ENCODE results near the gene TEKT4.
A peak's percentile ranks its signal among the peaks of the same experiment; 100 is the strongest.
"Not testable (repeated sequence)": the region's sequence is repeated elsewhere in the genome, so short reads cannot be mapped to it uniquely, and the experiment has no call there.

The TEKT4 gene

GRCh38 chr2:94871226-94872087 is at the start of gene TEKT4:
TEKT4 (plus strand) TSS chr2:94871430; CDS start chr2:94871580, 150 bp downstream.
- no peak for DNase-seq
- in situ Hi-C loops (cut with MboI; ENCODE audit: low pct_unique_long_range_greater_than_20kb, low sequenced_read_pairs) = no loop called here

- DNase-seq; in situ Hi-C loops (cut with MboI; ENCODE audit: low pct_unique_long_range_greater_than_20kb, low sequenced_read_pairs): not testable (repeated sequence)
Measured at GRCh38 chr2:94839224-94839623, 32.0 kb upstream of the TEKT4 start.

- in situ Hi-C loops (cut with MboI; ENCODE audit: low pct_unique_long_range_greater_than_20kb, low sequenced_read_pairs); DNase-seq: not testable (repeated sequence)
Measured at GRCh38 chr2:94856856-94857255, 14.4 kb upstream of the TEKT4 start.

GRCh38 chr2:94857367-94858162 is 13.7 kb upstream of the TEKT4 start:
- DNase-seq; in situ Hi-C loops (cut with MboI; ENCODE audit: low pct_unique_long_range_greater_than_20kb, low sequenced_read_pairs): not testable (repeated sequence)

GRCh38 chr2:94858163-94858888 is 12.9 kb upstream of the TEKT4 start:
- in situ Hi-C loops (cut with MboI; ENCODE audit: low pct_unique_long_range_greater_than_20kb, low sequenced_read_pairs); DNase-seq: not testable (repeated sequence)

GRCh38 chr2:94861308-94862152 is 9.7 kb upstream of the TEKT4 start:
- no peak for DNase-seq
- in situ Hi-C loops (cut with MboI; ENCODE audit: low pct_unique_long_range_greater_than_20kb, low sequenced_read_pairs) = no loop called here

- in situ Hi-C loops (cut with MboI; ENCODE audit: low pct_unique_long_range_greater_than_20kb, low sequenced_read_pairs); DNase-seq: not testable (repeated sequence)
Measured at GRCh38 chr2:94862903-94863302, 8.3 kb upstream of the TEKT4 start.

GRCh38 chr2:94869131-94869530 is 2.1 kb upstream of the TEKT4 start:
- DNase-seq = no peak
- in situ Hi-C loops (cut with MboI; ENCODE audit: low pct_unique_long_range_greater_than_20kb, low sequenced_read_pairs) = no loop called here

- DNase-seq = no peak
- in situ Hi-C loops (cut with MboI; ENCODE audit: low pct_unique_long_range_greater_than_20kb, low sequenced_read_pairs) = no loop called here
Measured at GRCh38 chr2:94869552-94870439, 1.4 kb upstream of the TEKT4 start.

- DNase-seq = peak; percentile 12
- in situ Hi-C loops (cut with MboI; ENCODE audit: low pct_unique_long_range_greater_than_20kb, low sequenced_read_pairs) = no loop called here
Measured at GRCh38 chr2:94870440-94871225, 597 bp upstream of the TEKT4 start.

GRCh38 chr2:94872088-94872618 is 923 bp downstream of the TEKT4 start:
- no peak for DNase-seq
- in situ Hi-C loops (cut with MboI; ENCODE audit: low pct_unique_long_range_greater_than_20kb, low sequenced_read_pairs) = no loop called here

- in situ Hi-C loops (cut with MboI; ENCODE audit: low pct_unique_long_range_greater_than_20kb, low sequenced_read_pairs) = no loop called here
- DNase-seq = no peak
Measured at GRCh38 chr2:94872676-94873361, 1.6 kb downstream of the TEKT4 start.

- in situ Hi-C loops (cut with MboI; ENCODE audit: low pct_unique_long_range_greater_than_20kb, low sequenced_read_pairs) = no loop called here
- DNase-seq = no peak
Measured at GRCh38 chr2:94873362-94874276, 2.4 kb downstream of the TEKT4 start.

GRCh38 chr2:94874277-94874997 is 3.2 kb downstream of the TEKT4 start:
- in situ Hi-C loops (cut with MboI; ENCODE audit: low pct_unique_long_range_greater_than_20kb, low sequenced_read_pairs) = no loop called here
- DNase-seq = peak; percentile 72
